ENCODE measurements around the gene TMIGD2.
A peak's percentile ranks its signal among the peaks of the same experiment; 100 is the strongest.

TMIGD2 gene

DNA sequence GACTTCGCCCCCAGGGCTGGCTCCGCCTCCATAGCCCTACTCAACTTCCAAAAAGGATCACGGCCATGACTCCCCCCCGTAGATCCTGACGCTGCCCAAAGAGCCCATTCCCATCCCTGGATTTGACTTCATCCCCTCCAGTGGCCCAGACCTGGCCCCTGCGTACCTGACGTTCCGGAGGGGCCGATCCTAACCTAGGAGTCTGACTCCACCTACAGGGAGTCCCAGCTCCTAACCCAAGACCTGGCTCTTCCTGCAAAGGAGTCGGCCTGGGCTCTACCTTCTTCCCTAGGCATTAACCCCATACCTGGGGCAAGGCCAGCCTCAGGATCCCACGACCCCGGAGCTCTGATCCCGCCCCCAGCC is 25.7 kb upstream of the TMIGD2 start:
- Histone ChIP-seq H3K27ac (ENCODE audit: low read depth, low read length) (no peak overlapping the region), H3K4me2 (ENCODE audit: low read length) (peak overlapping the region; percentile 48), H4K5ac (ENCODE audit: low read length) (no peak overlapping the region), H3K79me2 (ENCODE audit: control insufficient read depth, insufficient read depth, low read length) (no peaks in the 10 kb centered on the region), H3K56ac (ENCODE audit: low read length) (peak overlapping the region; percentile 22), H2BK120ac (ENCODE audit: low read depth, low read length) (no peak overlapping the region), H2BK5ac (ENCODE audit: low read length) (no peak overlapping the region), H3K18ac (ENCODE audit: low read length) (no peak overlapping the region), H3K79me1 (ENCODE audit: low read length) (no peaks in the 10 kb centered on the region), H3K23ac (ENCODE audit: low read length) (no peak overlapping the region), H3K9ac (ENCODE audit: low read length) (peak overlapping the region; percentile 48), H4K8ac (ENCODE audit: low read depth, low read length) (no peak overlapping the region), H3K27me3 (ENCODE audit: insufficient read depth, low read length, poor library complexity) (no peaks in the 10 kb centered on the region), H3K4ac (ENCODE audit: low read depth, low read length) (no peak overlapping the region), H3K4me1 (ENCODE audit: control insufficient read depth, low read depth, low read length) (no peaks in the 10 kb centered on the region), H2AK5ac (ENCODE audit: low read length) (no peak overlapping the region), H3K36me3 (ENCODE audit: control insufficient read depth, insufficient read depth, low read length) (no peaks in the 10 kb centered on the region), H2BK15ac (replicated peaks; ENCODE audit: low read depth) (no peak overlapping the region), H3K4me3 (ENCODE audit: low read length) (peak overlapping the region; percentile 3)
- DNase-seq = no peak
- WGBS (ENCODE audit: extremely low coverage, insufficient coverage, low lambda C conversion rate) = no CpG with 5 or more reads among the region's 13 CpGs

- Histone ChIP-seq H3K4me1 (ENCODE audit: control insufficient read depth, low read depth, low read length) (no peaks in the 10 kb centered on the region), H2BK120ac (ENCODE audit: low read depth, low read length) (no peak overlapping the region)
- WGBS (ENCODE audit: extremely low coverage, insufficient coverage, low lambda C conversion rate) = no CpG with 5 or more reads among the region's 30 CpGs
Measured at GRCh38 chr19:4327252-4327876, 25.2 kb upstream of the TMIGD2 start.

GRCh38 chr19:4326837-4327251 is 24.7 kb upstream of the TMIGD2 start:
- Histone ChIP-seq H3K4me1 (ENCODE audit: control insufficient read depth, low read depth, low read length) (no peaks in the 10 kb centered on the region), H3K36me3 (ENCODE audit: control insufficient read depth, insufficient read depth, low read length) (no peaks in the 10 kb centered on the region), H3K56ac (ENCODE audit: low read length) (peak overlapping the region; percentile 79), H2AK5ac (ENCODE audit: low read length) (no peak overlapping the region), H3K23ac (ENCODE audit: low read length) (peak overlapping the region; percentile 66), H3K4me2 (ENCODE audit: low read length) (peak overlapping the region; percentile 77), H3K79me1 (ENCODE audit: low read length) (no peaks in the 10 kb centered on the region), H3K9ac (ENCODE audit: low read length) (peak overlapping the region; percentile 49), H2BK15ac (replicated peaks; ENCODE audit: low read depth) (no peak overlapping the region), H2BK120ac (ENCODE audit: low read depth, low read length) (no peak overlapping the region), H3K27ac (ENCODE audit: low read depth, low read length) (no peak overlapping the region), H3K27me3 (ENCODE audit: insufficient read depth, low read length, poor library complexity) (no peaks in the 10 kb centered on the region), H4K8ac (ENCODE audit: low read depth, low read length) (no peak overlapping the region), H3K79me2 (ENCODE audit: control insufficient read depth, insufficient read depth, low read length) (no peaks in the 10 kb centered on the region), H4K5ac (ENCODE audit: low read length) (no peak overlapping the region), H3K18ac (ENCODE audit: low read length) (no peak overlapping the region), H3K4ac (ENCODE audit: low read depth, low read length) (no peak overlapping the region), H2BK5ac (ENCODE audit: low read length) (no peak overlapping the region), H3K4me3 (ENCODE audit: low read length) (no peak overlapping the region)
- DNase-seq = peak; percentile 76
- no CpG with 5 or more reads among the region's 33 CpGs for WGBS (ENCODE audit: extremely low coverage, insufficient coverage, low lambda C conversion rate)

More at GRCh38 chr19:4327252-4327876, 25.2 kb upstream of the TMIGD2 start:
- peak; percentile 95 for DNase-seq
- no peaks in the 10 kb centered on the region for H3K79me1 ChIP-seq (ENCODE audit: low read length)
- no peaks in the 10 kb centered on the region for H3K36me3 ChIP-seq (ENCODE audit: control insufficient read depth, insufficient read depth, low read length)
- H3K27ac ChIP-seq (ENCODE audit: low read depth, low read length) = no peak overlapping the region
- no peak overlapping the region for H2BK5ac ChIP-seq (ENCODE audit: low read length)
- peak overlapping the region; percentile 66 for H3K23ac ChIP-seq (ENCODE audit: low read length)
- no peak overlapping the region for H3K18ac ChIP-seq (ENCODE audit: low read length)
- H3K4me2 ChIP-seq (ENCODE audit: low read length) = peak overlapping the region; percentile 77
- no peaks in the 10 kb centered on the region for H3K27me3 ChIP-seq (ENCODE audit: insufficient read depth, low read length, poor library complexity)
- H3K4me3 ChIP-seq (ENCODE audit: low read length) = no peak overlapping the region
- H3K79me2 ChIP-seq (ENCODE audit: control insufficient read depth, insufficient read depth, low read length) = no peaks in the 10 kb centered on the region
- H4K5ac ChIP-seq (ENCODE audit: low read length) = no peak overlapping the region
- peak overlapping the region; percentile 49 for H3K9ac ChIP-seq (ENCODE audit: low read length)
- H4K8ac ChIP-seq (ENCODE audit: low read depth, low read length) = no peak overlapping the region
- no peak overlapping the region for H2AK5ac ChIP-seq (ENCODE audit: low read length)
- no peak overlapping the region for H2BK15ac ChIP-seq (replicated peaks; ENCODE audit: low read depth)
- no peak overlapping the region for H3K4ac ChIP-seq (ENCODE audit: low read depth, low read length)
- H3K56ac ChIP-seq (ENCODE audit: low read length) = peak overlapping the region; percentile 79

DNA sequence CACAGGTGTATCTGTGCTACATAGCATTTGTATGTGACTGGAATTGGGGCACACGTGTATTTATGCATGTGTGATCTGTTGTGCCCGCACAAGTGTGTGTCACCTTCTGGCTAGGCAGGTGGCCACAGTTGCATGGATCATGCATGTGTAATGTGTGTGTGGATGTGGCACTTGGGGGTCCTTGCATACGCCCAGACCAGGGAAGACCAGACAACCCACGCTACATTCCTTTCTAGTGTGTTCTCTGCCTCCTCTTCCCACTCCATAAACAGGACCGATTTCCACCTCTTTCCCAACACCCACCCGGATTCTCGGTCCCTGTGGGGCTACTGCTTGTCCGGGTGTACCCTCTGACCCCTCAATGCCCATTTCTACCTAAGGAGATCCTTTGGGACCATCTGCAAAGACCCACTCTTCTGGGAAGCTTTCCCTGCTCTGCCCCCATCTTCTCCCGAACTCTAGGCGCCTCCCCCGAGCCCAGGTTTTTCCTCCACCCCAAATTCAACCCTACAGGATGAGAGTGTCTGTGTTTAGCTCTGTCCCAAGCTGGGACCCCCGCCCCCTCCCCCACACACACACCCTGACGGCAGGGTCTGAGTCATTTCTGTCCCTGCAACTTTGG is 24.1 kb upstream of the TMIGD2 start:
- H3K36me3 ChIP-seq (ENCODE audit: control insufficient read depth, insufficient read depth, low read length) = no peaks in the 10 kb centered on the region
- H3K23ac ChIP-seq (ENCODE audit: low read length) = no peak overlapping the region
- no peak overlapping the region for H2AK5ac ChIP-seq (ENCODE audit: low read length)
- no peak overlapping the region for H3K18ac ChIP-seq (ENCODE audit: low read length)
- H3K79me1 ChIP-seq (ENCODE audit: low read length) = no peaks in the 10 kb centered on the region
- no peak overlapping the region for H2BK120ac ChIP-seq (ENCODE audit: low read depth, low read length)
- no peak overlapping the region for H3K9ac ChIP-seq (ENCODE audit: low read length)
- H3K4ac ChIP-seq (ENCODE audit: low read depth, low read length) = no peak overlapping the region
- no peak overlapping the region for H3K56ac ChIP-seq (ENCODE audit: low read length)
- H3K4me2 ChIP-seq (ENCODE audit: low read length) = no peak overlapping the region
- DNase-seq = no peak
- H2BK15ac ChIP-seq (replicated peaks; ENCODE audit: low read depth) = no peak overlapping the region
- no peak overlapping the region for H4K8ac ChIP-seq (ENCODE audit: low read depth, low read length)
- WGBS (ENCODE audit: extremely low coverage, insufficient coverage, low lambda C conversion rate) = no CpG with 5 or more reads among the region's 13 CpGs
- H2BK5ac ChIP-seq (ENCODE audit: low read length) = no peak overlapping the region
- no peak overlapping the region for H4K5ac ChIP-seq (ENCODE audit: low read length)
- no peak overlapping the region for H3K27ac ChIP-seq (ENCODE audit: low read depth, low read length)
- H3K27me3 ChIP-seq (ENCODE audit: insufficient read depth, low read length, poor library complexity) = no peaks in the 10 kb centered on the region
- H3K4me3 ChIP-seq (ENCODE audit: low read length) = no peak overlapping the region
- H3K4me1 ChIP-seq (ENCODE audit: control insufficient read depth, low read depth, low read length) = no peaks in the 10 kb centered on the region
- no peaks in the 10 kb centered on the region for H3K79me2 ChIP-seq (ENCODE audit: control insufficient read depth, insufficient read depth, low read length)

- no peak overlapping the region for H3K4me2 ChIP-seq (ENCODE audit: low read length)
- H2BK120ac ChIP-seq (ENCODE audit: low read depth, low read length) = no peak overlapping the region
- H3K56ac ChIP-seq (ENCODE audit: low read length) = no peak overlapping the region
- H3K27ac ChIP-seq (ENCODE audit: low read depth, low read length) = no peak overlapping the region
- H3K23ac ChIP-seq (ENCODE audit: low read length) = no peak overlapping the region
- no peak overlapping the region for H3K4ac ChIP-seq (ENCODE audit: low read depth, low read length)
- H2AK5ac ChIP-seq (ENCODE audit: low read length) = no peak overlapping the region
- no peak overlapping the region for H3K4me3 ChIP-seq (ENCODE audit: low read length)
- WGBS (ENCODE audit: extremely low coverage, insufficient coverage, low lambda C conversion rate) = no CpG with 5 or more reads among the region's 12 CpGs
- no peak for DNase-seq
- H4K8ac ChIP-seq (ENCODE audit: low read depth, low read length) = no peak overlapping the region
- no peak overlapping the region for H2BK15ac ChIP-seq (replicated peaks; ENCODE audit: low read depth)
- H3K9ac ChIP-seq (ENCODE audit: low read length) = no peak overlapping the region
- no peak overlapping the region for H4K5ac ChIP-seq (ENCODE audit: low read length)
- no peak overlapping the region for H3K18ac ChIP-seq (ENCODE audit: low read length)
- H3K79me1 ChIP-seq (ENCODE audit: low read length) = no peaks in the 10 kb centered on the region
- H3K79me2 ChIP-seq (ENCODE audit: control insufficient read depth, insufficient read depth, low read length) = no peaks in the 10 kb centered on the region
- H3K4me1 ChIP-seq (ENCODE audit: control insufficient read depth, low read depth, low read length) = no peaks in the 10 kb centered on the region
- no peaks in the 10 kb centered on the region for H3K36me3 ChIP-seq (ENCODE audit: control insufficient read depth, insufficient read depth, low read length)
- H2BK5ac ChIP-seq (ENCODE audit: low read length) = no peak overlapping the region
- no peaks in the 10 kb centered on the region for H3K27me3 ChIP-seq (ENCODE audit: insufficient read depth, low read length, poor library complexity)
Measured at GRCh38 chr19:4324228-4324627, 22.0 kb upstream of the TMIGD2 start.

GRCh38 chr19:4323692-4324091 is 21.5 kb upstream of the TMIGD2 start:
- H3K18ac ChIP-seq (ENCODE audit: low read length) = no peak overlapping the region
- no CpG with 5 or more reads among the region's 9 CpGs for WGBS (ENCODE audit: extremely low coverage, insufficient coverage, low lambda C conversion rate)

More at GRCh38 chr19:4323692-4324091, 21.5 kb upstream of the TMIGD2 start:
- Histone ChIP-seq H3K23ac (ENCODE audit: low read length) (no peak overlapping the region), H4K8ac (ENCODE audit: low read depth, low read length) (no peak overlapping the region), H3K27me3 (ENCODE audit: insufficient read depth, low read length, poor library complexity) (no peaks in the 10 kb centered on the region), H3K36me3 (ENCODE audit: control insufficient read depth, insufficient read depth, low read length) (no peaks in the 10 kb centered on the region), H3K56ac (ENCODE audit: low read length) (no peak overlapping the region), H3K4me2 (ENCODE audit: low read length) (no peak overlapping the region), H4K5ac (ENCODE audit: low read length) (no peak overlapping the region), H3K27ac (ENCODE audit: low read depth, low read length) (no peak overlapping the region), H3K79me1 (ENCODE audit: low read length) (no peaks in the 10 kb centered on the region), H3K79me2 (ENCODE audit: control insufficient read depth, insufficient read depth, low read length) (no peaks in the 10 kb centered on the region), H3K4ac (ENCODE audit: low read depth, low read length) (no peak overlapping the region), H2AK5ac (ENCODE audit: low read length) (no peak overlapping the region), H2BK15ac (replicated peaks; ENCODE audit: low read depth) (no peak overlapping the region), H3K4me3 (ENCODE audit: low read length) (no peak overlapping the region), H3K9ac (ENCODE audit: low read length) (no peak overlapping the region), H2BK5ac (ENCODE audit: low read length) (no peak overlapping the region), H3K4me1 (ENCODE audit: control insufficient read depth, low read depth, low read length) (no peaks in the 10 kb centered on the region), H2BK120ac (ENCODE audit: low read depth, low read length) (no peak overlapping the region)
- DNase-seq = no peak

Data from mesendoderm (in vitro differentiated cells).